SJCRH30 (cell line): ENCODE measurements around the gene RANBP10. TPM values are rescaled to one million over a fixed set of nuclear protein-coding genes. Genes with fewer than 3 reads are reported as not detected.
A peak's percentile ranks its signal among the peaks of the same experiment; 100 is the strongest.
"Not testable (repeated sequence)": the region's sequence is repeated elsewhere in the genome, so short reads cannot be mapped to it uniquely, and the experiment has no call there.

ENCODE experiments used
- DNase-seq, 2 experiments: peaks; one replicate each; pipeline ENCODE4 v3.0.0-alpha.2; 2015 to 2020
- H3K27ac ChIP-seq: fragments of 250-450 bp; sonication (Bioruptor Pico); 2 replicates; pipeline ENCODE4 v1.5.1; 2020; ENCODE audit warnings: mild to moderate bottlenecking, moderate library complexity
- H3K27me3 ChIP-seq: fragments of 250-450 bp; sonication (Bioruptor Pico); 2 replicates; pipeline ENCODE4 v1.5.1; 2020; ENCODE audit warnings: mild to moderate bottlenecking, moderate library complexity
- H3K36me3 ChIP-seq: fragments of 250-450 bp; sonication (Bioruptor Pico); 2 replicates; pipeline ENCODE4 v1.5.1; 2020; ENCODE audit warnings: mild to moderate bottlenecking, moderate library complexity
- H3K4me1 ChIP-seq: fragments of 250-450 bp; sonication (Bioruptor Pico); 2 replicates; pipeline ENCODE4 v1.5.1; 2020; ENCODE audit warnings: mild to moderate bottlenecking, moderate library complexity
- H3K4me3 ChIP-seq: fragments of 250-450 bp; sonication (Bioruptor Pico); 2 replicates; pipeline ENCODE4 v1.5.1; 2020; ENCODE audit warnings: mild to moderate bottlenecking, moderate library complexity
- H3K9me3 ChIP-seq: fragments of 250-450 bp; sonication (Bioruptor Pico); replicated peaks from 2 replicates; pipeline ENCODE4 v1.5.1; 2020; ENCODE audit warnings: mild to moderate bottlenecking, moderate library complexity
- total RNA-seq: library from RNA; depleted of rRNA; stranded (reverse); fragments of >200 nt; shearing (Covaris generic); gene quantifications from 2 replicates; pipeline ENCODE4 v1.2.3, GENCODE V29; 2014

The RANBP10 gene
- total RNA-seq, 1 experiment from 2014 or later = 4.9 TPM

DNA sequence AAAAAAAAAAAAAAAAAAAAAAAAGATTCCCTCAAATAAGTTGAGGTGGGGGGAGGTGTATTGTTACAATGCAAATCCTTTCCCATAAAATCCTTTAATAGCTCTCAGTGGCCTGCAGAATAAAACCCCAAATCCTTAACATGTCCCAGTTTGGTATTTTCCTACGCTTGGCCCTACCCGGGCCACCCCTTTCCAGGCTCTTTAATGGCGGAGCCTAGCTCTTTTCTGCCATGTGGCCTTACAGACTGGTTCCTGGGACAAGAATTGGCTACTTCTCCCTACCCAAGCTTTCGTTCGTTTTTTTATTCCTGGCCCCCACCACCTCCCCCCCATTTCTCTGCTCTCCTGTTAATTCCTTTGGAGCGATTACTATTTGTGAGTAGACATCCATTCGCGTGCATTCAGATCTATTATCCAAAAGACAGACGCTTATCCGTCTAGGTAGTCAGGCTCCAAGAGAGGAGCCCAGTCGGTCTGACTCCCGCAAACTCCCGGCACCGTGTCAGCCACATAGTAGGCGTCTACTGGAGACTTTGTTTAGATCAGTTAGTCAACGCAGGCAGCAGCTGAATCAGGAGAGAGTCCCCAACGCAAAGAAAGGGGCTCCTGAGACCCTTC is 34.9 kb upstream of the RANBP10 start:
- H3K27ac ChIP-seq = peak overlapping the region; percentile 88

DNA sequence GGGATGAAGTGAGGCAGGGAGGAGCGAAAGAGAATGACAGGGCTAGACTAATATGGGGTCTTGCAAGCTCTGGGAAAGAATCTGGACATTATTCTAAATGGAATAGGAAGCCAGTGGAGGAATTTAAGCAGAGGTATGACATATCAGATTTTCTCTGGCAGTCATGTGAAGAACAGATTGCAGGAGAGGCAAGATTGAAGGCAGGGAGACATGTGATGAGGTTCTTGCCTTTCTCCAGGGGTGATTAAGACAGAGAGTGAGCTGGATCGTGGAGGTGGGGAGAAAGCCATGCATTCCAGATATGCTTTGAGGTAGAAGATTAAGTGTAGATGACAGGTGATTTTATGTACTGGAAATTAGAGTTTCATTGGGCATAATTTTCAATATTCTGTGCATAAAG is 31.5 kb upstream of the RANBP10 start:
- no peak overlapping the region for H3K4me3 ChIP-seq
- H3K4me1 ChIP-seq = no peaks in the 10 kb centered on the region
- H3K36me3 ChIP-seq = no peaks in the 10 kb centered on the region
- no peak overlapping the region for H3K27ac ChIP-seq
- H3K9me3 ChIP-seq = no peaks in the 10 kb centered on the region
- H3K27me3 ChIP-seq = no peaks in the 10 kb centered on the region
- DNase-seq = no peak

More for the DNA sequence above, 34.9 kb upstream of the RANBP10 start:
- H3K9me3 ChIP-seq = no peaks in the 10 kb centered on the region
- DNase-seq = no peak
- H3K27me3 ChIP-seq = no peaks in the 10 kb centered on the region
- H3K4me1 ChIP-seq = peaks cover 5% of the 10 kb centered on the region; the same call in 1 of the 2 replicates
- H3K4me3 ChIP-seq = peak overlapping the region; percentile 88
- H3K36me3 ChIP-seq = no peaks in the 10 kb centered on the region

DNA sequence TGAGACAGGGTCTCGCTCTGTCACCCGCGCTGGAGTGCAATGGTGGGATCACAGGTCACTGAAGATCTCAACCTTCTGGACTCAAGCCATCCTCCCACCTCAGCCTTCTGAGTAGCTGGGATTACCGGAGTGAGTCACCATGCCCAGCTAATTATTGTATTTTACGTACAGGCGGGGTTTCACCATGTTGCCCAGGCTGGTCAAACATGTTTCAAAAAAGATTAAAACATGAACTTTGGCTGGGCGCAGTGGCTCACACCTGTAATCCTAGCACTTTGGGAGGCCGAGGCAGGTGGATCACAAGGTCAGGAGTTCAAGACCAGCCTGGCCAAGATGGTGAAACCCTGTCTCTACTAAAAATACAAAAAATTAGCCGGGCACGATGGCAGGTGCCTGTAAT is 30.8 kb upstream of the RANBP10 start:
- DNase-seq, H3K36me3 ChIP-seq, H3K27ac ChIP-seq, H3K9me3 ChIP-seq, H3K4me1 ChIP-seq, H3K4me3 ChIP-seq, H3K27me3 ChIP-seq: not testable (repeated sequence)

DNA sequence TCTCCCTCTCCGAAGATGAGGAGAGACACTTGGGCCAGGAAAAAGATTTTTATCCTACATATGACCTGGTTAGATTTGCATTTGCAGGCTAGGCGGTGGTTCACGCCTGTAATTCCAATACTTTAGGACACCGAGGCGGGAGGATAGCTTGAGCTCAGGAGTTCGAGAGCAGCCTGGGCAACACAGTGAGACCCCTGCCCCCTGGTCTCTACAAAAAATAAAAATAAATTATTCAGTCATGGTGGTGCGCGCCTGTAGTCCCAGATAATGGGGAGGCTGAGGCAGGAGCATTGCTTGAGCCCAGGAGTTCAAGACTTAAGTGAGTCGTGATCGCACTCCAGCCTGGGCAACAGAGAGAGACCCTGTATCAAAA is 27.9 kb upstream of the RANBP10 start:
- H3K4me1 ChIP-seq = no peaks in the 10 kb centered on the region
- H3K27ac ChIP-seq = no peak overlapping the region
- no peaks in the 10 kb centered on the region for H3K36me3 ChIP-seq
- no peak for DNase-seq
- no peaks in the 10 kb centered on the region for H3K27me3 ChIP-seq
- peak overlapping the region; percentile 88 for H3K4me3 ChIP-seq
- no peaks in the 10 kb centered on the region for H3K9me3 ChIP-seq

DNA sequence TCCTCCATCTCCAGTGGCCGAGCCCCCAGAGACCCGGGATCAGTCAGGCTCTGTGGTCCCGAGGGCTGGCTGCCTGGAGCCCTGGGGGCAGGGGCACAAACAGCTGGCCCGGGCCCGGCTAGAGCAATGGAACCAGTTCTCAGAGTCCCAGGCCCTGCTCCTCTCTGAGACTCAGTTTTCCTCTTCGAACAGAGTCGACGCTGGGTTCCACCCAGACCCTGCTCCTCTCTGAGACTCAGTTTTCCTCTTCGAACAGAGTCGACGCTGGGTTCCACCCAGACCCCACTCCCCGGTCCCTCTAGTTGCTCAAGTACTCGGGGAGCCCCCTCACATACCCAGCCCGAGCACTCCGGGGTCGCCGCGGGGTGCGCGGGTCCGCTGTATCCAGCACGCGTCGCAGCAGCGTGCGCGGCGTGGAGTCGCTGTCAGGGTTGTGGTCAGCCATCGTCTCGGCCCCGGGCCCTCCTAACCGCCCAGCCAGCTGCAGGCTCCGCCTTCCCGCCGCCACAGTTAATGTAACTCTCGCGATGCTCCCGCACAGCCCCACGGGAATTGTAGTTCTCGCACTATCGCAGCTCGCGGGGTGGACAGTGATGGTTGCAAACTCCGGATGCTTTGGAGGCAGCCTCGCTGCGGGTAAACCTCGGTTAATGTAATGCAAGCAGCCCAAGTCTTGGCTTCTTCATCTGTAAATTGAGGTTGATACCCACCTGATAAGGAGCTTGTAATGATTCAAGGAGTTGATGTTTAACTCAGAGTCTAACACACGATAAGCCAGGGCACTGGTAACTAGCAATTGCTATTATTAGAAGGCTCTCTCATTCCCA is 27.3 kb upstream of the RANBP10 start:
- no peaks in the 10 kb centered on the region for H3K27me3 ChIP-seq
- H3K27ac ChIP-seq = peak overlapping the region; percentile 72
- no peaks in the 10 kb centered on the region for H3K36me3 ChIP-seq
- H3K9me3 ChIP-seq = no peaks in the 10 kb centered on the region
- peak; percentile 91 to 92 for DNase-seq
- peak overlapping the region; percentile 88 for H3K4me3 ChIP-seq
- H3K4me1 ChIP-seq = no peaks in the 10 kb centered on the region

DNA sequence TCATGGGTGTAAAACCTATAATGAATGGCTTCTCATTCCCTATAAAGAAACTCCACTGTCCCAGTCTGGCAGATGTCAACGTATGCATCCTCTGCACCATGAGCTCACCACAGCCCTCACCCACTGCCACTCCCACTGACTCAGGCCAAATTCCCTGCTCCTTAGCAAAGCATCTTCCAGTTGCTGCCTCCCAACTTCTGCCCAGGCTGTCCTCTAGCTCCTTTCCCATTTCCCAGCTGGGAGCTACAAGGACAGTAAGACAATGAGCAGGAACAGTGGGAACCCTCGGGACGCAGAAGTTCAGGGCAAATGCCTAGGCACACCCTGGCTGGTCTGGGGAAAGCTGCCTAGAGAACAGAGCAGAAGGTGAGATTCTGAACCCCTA is 26.7 kb upstream of the RANBP10 start:
- H3K27ac ChIP-seq = peak overlapping the region; percentile 72
- DNase-seq = peak; percentile 27 to 31
- H3K27me3 ChIP-seq = no peaks in the 10 kb centered on the region
- peak overlapping the region; percentile 88 for H3K4me3 ChIP-seq
- no peaks in the 10 kb centered on the region for H3K36me3 ChIP-seq
- no peaks in the 10 kb centered on the region for H3K4me1 ChIP-seq
- H3K9me3 ChIP-seq = no peaks in the 10 kb centered on the region

DNA sequence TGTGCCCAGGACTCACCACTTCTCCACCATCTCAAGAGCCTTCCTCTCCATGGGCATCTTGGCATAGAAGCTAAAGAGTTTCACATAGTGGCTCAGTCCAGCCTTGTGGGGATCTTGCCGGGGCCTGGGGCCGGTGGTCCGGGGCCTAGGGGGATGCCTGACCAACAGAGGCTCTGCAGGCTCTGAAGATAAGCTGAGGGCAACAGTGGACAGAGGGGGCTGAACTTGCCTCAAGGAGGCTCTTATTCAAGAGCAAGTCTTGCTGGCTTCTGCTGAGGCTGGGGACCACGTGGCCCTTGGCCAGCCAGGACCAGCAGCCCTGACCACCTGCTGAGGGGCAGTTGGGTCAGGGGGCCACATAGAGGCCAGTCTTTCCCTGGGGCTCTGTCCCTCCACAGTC is 22.3 kb upstream of the RANBP10 start:
- H3K4me3 ChIP-seq = no peak overlapping the region
- DNase-seq = no peak
- H3K4me1 ChIP-seq = no peaks in the 10 kb centered on the region
- no peaks in the 10 kb centered on the region for H3K27me3 ChIP-seq
- H3K9me3 ChIP-seq = no peaks in the 10 kb centered on the region
- H3K36me3 ChIP-seq = 0 out of 2 replicates have a peak, but pooled peaks cover 5% of the 10 kb centered on the region
- no peak overlapping the region for H3K27ac ChIP-seq

DNA sequence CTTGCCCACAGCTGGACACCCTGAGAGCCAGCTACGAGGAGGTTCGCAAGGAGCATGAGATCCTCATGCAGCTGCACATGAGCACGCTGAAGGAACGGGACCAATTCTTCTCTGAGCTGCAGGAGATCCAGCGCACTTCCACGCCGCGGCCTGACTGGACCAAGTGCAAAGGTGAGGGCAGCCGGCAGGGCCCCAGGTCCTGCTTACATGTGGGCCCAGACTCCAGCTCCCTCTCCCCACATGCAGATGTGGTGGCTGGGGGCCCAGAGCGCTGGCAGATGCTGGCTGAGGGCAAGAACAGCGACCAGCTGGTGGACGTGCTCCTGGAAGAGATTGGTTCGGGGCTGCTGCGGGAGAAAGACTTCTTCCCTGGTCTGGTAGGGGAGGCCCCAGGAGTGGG is 19.5 kb upstream of the RANBP10 start:
- Histone ChIP-seq H3K27me3 (no peaks in the 10 kb centered on the region), H3K9me3 (no peaks in the 10 kb centered on the region), H3K27ac (no peak overlapping the region), H3K4me1 (no peaks in the 10 kb centered on the region), H3K36me3 (0 out of 2 replicates have a peak, but pooled peaks cover 5% of the 10 kb centered on the region), H3K4me3 (no peak overlapping the region)
- DNase-seq = no peak

DNA sequence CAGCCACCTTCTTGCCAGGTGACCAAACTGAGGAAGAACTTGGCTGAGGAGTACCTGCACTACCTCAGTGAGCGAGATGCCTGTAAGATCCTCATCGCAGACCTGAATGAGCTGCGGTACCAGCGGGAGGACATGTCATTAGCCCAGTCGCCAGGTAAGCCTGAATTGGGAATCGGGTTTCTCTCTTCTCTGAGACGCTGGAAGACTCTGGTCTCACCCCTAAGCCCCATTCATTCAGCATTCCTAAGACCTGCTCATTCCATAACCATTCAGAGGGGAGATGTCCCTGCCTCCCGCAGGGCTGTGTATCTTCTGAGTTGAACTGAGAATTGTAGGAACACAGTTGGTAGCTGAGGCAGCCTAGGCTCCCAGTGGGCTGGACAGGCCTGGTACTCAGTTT is 18.8 kb upstream of the RANBP10 start:
- Histone ChIP-seq H3K9me3 (no peaks in the 10 kb centered on the region), H3K27ac (no peak overlapping the region), H3K4me3 (no peak overlapping the region), H3K36me3 (0 out of 2 replicates have a peak, but pooled peaks cover 5% of the 10 kb centered on the region), H3K27me3 (no peaks in the 10 kb centered on the region), H3K4me1 (no peaks in the 10 kb centered on the region)
- no peak for DNase-seq

DNA sequence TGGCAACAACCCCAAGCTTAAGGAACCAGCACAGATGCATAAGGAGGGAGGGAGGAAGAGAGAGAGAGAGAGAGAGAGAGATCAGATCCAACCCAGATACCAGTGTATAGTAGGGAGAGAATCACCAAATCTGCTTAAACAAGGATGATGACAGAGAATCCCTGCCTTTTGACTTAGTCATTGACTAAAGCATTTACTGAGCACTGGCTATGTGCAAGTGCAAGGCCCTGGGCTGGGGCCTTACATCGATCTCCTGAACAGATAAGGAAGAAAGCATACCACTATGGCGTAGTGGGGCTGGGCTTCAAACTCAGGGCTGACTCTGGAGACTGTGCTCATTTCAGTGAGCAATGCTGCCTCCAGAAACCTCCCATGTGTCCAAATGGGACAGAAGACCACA is 16.2 kb upstream of the RANBP10 start:
- DNase-seq = no peak

DNA sequence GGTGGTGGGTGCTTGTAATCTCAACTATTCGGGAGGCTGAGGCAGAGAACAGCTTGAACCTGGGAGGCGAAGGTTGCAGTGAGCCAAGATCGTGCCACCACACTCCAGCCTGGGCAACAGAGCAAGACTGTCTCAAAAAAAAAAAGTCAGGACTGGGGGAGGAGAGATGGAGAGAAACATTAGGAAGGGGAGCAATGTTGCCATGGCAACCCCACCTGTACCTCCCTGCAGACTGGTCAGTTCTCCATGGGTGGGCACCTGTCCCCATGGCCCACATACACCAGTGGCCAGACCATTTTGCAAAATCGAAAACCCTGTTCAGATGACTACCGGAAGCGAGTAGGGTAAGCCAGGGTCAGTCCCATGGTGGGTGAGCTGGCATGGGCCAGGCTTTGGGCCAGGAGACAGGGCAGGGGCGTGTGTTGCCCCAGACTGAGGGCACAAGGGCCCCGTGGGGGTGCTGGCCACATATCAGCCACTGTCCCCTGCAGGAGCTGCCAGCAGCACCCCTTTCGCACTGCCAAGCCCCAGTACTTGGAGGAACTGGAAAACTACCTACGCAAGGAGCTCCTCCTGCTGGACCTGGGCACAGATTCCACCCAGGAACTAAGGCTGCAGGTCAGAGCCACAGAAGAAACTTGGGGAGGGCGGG is 14.4 kb upstream of the RANBP10 start:
- Histone ChIP-seq H3K27ac (no peak overlapping the region), H3K27me3 (no peaks in the 10 kb centered on the region), H3K4me1 (no peaks in the 10 kb centered on the region), H3K36me3 (no peaks in the 10 kb centered on the region), H3K4me3 (no peak overlapping the region), H3K9me3 (no peaks in the 10 kb centered on the region)
- no peak for DNase-seq

More for the DNA sequence above, 16.2 kb upstream of the RANBP10 start:
- Histone ChIP-seq H3K4me3 (no peak overlapping the region), H3K9me3 (no peaks in the 10 kb centered on the region), H3K27me3 (no peaks in the 10 kb centered on the region), H3K36me3 (0 out of 2 replicates have a peak, but pooled peaks cover 5% of the 10 kb centered on the region), H3K4me1 (no peaks in the 10 kb centered on the region), H3K27ac (no peak overlapping the region)

DNA sequence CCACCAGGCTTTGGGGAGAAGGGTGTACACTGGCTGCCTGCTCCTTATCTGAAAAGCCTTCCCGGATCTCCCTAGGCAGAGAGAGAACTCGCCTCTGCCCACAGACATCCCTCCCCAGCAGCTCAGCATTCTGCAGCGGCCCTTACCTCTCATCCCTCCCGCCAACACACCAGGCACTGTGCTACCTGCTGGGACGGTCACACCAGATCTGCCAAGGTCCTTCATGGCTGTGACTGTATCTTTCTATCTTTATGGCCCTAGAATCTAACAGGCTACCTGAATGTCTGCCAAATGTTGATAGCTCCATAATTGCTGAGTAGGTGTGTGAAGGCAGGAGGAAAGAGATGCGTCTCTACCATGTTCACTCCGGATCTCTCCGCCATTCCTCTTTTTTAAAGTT is 8.2 kb upstream of the RANBP10 start:
- no peaks in the 10 kb centered on the region for H3K36me3 ChIP-seq
- no peak overlapping the region for H3K27ac ChIP-seq
- H3K27me3 ChIP-seq = no peaks in the 10 kb centered on the region
- no peaks in the 10 kb centered on the region for H3K4me1 ChIP-seq
- H3K9me3 ChIP-seq = no peaks in the 10 kb centered on the region
- no peak for DNase-seq
- H3K4me3 ChIP-seq = no peak overlapping the region

DNA sequence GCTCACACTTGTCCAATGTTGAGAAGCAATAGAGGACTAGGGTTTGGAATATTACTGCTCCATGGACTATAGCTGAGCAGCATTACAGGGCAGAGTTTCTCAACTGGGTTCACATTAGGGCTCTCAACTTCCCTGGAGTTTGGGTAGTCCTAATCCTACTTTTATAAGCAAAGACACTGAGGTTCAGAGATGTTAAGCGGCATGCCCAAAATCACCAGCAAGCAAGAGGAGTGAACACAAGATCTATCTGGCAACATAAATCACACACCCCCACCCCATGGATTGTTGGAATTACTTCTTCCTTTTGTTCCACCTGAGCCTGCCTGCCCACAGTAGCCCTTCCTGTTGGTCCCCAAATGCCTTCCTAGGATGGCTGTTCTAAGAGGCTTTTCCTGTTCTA is 5.5 kb upstream of the RANBP10 start:
- no peak for DNase-seq
- Histone ChIP-seq H3K4me3 (no peak overlapping the region), H3K27ac (no peak overlapping the region), H3K27me3 (no peaks in the 10 kb centered on the region), H3K4me1 (no peaks in the 10 kb centered on the region), H3K36me3 (no peaks in the 10 kb centered on the region), H3K9me3 (no peaks in the 10 kb centered on the region)

DNA sequence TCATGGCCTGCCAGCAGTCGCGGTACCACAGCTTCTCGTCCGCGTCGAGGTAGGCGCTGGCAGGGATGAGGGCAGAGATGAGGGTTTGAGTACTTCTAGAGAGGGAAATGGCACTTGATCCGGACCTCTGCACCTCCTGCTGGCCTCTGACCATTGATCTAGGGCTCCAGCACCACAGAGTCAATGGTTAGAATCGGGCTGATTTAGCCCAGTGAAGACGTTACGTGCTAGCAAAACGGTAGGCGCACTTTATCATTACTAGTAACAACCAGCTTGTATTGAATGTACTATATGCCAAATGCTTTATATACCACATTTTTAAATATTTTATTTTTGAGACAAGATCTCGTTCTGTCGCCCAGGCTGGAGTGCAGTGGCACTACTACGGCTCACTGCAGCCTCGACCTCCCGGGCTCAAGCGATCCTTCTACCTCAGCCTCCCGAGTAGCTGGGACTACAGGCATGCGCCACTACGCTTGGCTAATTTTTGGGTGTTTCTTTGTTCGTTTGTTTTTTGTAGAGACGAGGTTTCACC is 855 bp upstream of the RANBP10 start:
- no peaks in the 10 kb centered on the region; the same call in 1 of the 2 replicates for H3K36me3 ChIP-seq
- H3K27ac ChIP-seq = no peak overlapping the region; the same call in 1 of the 2 replicates
- DNase-seq = no peak
- no peaks in the 10 kb centered on the region for H3K27me3 ChIP-seq
- no peaks in the 10 kb centered on the region for H3K9me3 ChIP-seq
- H3K4me1 ChIP-seq = no peaks in the 10 kb centered on the region
- H3K4me3 ChIP-seq = peak overlapping the region; percentile 75
